GM19455 (cell line): ENCODE data around the gene ROR2.

ENCODE experiments used
- ATAC-seq: cut with Tn5 transposase; IDR thresholded peaks from one replicate; pipeline ENCODE4 v1.9.1; 2021; ENCODE audit not compliant: unreplicated experiment

Gene ROR2

DNA sequence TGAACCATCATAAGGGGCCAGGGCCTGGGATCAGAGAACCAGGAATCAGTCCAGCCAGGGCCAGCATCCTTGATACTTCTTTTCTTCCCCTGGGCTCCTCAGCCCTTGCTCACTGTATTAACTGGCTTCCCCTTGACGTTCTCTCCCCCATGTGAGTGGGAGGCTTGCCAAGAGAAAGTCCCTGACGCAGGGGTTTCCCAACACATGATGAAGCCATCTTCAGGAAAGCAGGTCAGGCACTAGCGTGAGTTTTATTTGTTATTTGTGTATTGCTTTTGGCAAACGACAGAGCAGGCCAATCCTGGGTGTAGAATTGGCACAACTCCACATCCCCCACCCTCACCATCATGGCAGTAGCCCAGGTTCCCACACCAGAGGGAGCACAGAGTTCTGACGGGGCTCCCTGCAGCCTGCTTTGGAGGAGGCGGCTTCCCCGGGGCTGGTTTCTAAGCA is 360.9 kb downstream of the ROR2 start:
- ATAC-seq, result no peak

DNA sequence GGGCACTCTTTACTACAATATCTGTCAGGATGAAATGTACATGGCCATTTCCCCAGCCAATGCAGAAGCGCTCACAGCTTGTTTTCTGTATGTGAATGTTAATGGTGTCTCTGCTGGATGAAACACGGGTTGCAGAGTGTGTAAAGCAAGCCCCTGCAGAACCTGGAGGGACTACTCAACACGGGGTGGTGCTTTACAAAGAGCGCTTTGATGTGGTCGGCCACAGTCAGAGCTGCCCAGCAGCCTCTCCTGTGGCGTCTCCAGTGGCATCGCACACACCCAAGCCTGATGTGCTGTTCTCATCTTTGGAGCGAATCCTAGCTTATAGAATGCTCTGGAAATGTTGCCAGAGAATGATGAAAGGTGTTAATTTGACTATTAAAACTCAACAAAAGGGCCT is 363.7 kb downstream of the ROR2 start:
- no peak for ATAC-seq

DNA sequence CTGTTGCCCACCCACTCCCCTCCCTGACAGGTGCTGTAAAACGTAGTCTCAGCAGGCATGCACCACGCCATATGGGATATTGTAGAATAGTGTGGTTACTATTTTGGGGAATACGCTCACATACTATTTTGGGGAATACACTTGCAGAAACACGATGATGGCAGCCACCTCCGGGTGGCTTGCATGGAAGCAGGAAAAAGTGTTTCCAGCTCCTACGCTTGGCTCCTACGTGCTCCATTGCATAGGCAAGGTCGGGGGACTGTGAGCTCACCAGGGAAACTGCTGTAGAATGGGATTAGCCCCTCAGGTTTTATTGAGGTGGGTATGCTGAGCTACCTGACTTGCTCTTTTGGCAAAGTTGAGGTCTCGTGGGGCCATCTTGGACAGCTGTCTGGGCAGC is 366.1 kb downstream of the ROR2 start:
- ATAC-seq, result no peak

DNA sequence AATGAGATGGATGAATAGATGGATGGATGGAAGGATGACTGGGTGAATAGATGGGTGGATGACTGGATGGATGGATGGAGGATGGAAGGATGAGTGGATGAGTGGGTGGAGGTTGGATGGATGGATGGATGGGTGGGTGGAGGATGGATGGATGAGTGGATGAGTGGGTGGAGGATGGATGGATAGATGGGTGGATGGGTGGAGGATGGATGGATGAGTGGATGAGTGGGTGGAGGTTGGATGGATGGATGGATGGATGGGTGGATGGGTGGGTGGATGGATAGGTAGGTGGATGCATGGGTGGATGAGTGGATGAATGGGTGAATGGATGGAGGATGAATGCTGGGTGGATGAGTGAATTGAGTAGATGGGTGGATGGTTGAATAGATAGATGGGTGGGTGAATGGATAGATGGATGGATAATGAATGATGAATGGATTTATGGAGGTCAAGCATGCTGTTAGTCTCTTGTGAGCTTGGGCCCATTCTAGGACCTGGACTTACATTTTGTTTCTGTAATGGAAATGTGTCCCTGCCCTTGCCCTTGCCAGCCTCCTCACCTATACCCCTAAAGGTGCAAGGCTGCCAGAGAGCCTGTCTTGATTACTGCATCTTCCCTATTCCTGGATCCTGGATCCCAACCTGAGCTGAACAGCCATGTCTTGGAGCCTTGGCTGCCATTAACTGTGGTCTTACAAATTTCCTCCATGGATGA is 366.7 kb downstream of the ROR2 start:
- no peak for ATAC-seq

DNA sequence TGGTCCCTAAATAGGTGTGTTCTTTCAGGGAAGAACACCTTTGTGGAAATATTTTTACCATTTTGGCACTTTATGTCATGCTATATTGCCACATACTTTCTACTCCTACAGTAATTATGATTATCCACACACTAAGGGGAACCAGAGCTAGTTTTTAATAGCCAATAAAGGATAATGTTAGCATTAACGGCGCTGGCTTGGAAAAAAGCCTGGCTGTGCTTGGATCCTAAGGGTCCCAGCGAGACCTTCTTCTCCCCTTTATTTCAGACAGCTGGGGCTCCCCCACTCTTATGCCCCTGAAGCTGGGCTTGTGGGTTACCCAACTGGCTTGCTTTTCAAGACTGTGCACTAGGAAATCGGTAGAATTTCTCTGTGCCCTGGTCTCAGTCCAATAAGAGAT is 367.8 kb downstream of the ROR2 start:
- no peak for ATAC-seq

DNA sequence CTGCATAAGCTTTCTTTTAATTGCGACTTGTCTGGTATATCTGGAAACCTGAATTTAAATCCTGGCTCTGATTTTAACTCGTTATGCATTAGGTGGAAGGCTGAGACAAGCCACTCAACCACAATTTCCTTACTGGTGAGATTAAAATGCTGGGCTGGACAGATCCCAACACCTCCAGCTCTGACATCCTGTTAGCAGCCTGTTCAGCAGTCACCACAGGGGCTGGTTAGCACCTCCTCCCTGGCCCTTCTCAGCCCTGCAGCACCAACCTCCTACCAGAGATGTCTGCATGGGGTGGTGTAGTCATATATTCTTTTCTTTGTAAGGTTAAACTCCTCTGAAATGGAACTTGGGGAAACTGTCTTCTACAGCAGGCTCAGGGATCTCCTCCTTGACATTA is 369.9 kb downstream of the ROR2 start:
- ATAC-seq, result no peak

DNA sequence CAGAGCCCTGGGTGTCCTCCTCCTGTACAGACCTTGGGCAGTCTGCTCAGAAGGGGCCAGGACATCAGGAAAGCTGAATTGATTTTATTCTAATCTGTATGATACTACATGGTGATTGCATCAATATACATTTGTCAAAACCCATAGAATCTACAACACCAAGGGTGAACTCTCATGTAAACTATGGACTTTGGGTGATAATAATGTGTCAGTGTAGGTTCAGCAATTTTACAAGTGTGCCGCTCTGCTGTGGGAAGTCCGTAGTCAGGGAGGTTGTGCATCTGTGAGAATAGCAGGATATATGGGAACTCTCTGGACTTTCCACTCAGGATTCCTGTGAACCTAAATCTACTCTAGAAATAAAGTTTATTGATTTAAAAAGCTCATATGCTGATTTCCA is 371.1 kb downstream of the ROR2 start:
- no peak for ATAC-seq

DNA sequence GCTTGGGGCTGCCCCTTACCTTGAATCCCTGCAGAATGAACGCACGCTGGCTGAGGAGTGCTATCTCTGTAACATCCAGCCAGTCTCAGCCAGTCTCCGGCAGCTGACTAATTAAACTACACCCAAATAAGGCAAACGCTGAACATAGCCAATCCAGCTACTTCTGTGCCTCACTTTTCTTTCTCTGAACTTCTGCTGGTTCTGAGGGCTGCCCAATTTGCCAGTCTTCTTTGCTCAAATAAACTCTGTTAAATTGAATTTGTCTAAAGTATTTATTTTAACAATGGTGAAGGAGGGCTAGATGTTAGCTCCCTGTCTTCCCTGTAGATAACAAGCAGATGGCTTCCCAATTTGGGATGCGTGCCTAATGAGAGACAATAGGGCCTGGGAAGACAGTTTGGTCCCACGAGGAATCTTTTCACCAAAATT is 372.4 kb downstream of the ROR2 start:
- ATAC-seq, result no peak

DNA sequence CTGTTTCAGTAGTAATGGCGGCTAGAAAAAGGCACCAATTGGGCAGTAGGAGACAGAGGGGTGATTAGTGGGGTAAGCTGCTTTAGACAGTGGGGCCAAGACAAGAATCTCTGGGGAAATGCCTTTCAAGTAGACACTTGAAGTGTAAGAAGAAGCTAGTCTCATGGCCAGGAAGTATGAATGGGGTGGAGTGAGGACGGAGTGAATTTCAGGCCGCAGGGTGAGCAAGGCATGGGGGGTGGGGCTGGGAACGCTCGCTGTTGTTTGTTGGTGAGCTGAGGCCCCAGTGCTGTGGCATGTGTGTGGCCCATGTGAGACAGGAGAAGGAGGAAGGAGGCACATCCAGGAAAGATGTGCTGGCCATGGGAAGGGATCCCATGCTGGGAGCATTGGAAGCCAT is 377.2 kb downstream of the ROR2 start:
- no peak for ATAC-seq

DNA sequence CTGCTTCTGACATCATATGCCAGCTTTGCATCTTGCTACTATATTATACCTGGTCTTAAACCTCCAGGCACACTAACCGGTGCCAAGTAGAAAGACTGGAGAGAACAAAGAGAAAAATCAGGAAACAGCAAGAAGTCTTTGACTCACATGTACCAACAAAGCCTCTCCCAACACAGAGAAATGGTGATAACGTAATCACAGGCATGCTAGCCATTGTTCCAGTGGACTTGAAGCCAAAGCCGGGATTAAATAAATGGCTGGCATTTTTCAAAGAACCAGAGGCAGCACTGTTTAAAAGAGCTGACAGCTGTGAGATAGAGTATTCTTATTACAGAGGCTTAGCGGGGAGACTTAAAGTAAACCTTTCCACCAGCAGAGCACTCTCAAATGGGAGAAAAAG is 378.0 kb downstream of the ROR2 start:
- ATAC-seq, result no peak

DNA sequence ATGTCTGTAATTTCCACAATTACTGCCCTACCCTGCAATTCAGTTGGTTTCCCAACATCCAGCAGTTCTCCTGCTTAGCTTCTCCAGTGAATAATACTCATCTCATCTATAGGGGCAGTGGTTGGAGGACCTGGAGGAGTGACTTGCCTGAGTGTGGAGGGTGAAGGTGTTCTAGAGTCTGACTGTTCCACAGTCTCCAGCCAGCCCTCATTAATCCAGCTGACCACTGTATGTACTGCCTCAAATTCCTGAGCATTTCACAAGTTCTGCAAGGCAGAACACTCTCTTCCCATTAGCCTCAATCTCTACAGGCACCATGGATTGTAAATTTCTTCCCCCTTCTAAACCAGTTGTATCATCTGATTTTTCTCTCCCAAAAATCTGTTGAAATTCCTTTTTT is 379.0 kb downstream of the ROR2 start:
- no peak for ATAC-seq

DNA sequence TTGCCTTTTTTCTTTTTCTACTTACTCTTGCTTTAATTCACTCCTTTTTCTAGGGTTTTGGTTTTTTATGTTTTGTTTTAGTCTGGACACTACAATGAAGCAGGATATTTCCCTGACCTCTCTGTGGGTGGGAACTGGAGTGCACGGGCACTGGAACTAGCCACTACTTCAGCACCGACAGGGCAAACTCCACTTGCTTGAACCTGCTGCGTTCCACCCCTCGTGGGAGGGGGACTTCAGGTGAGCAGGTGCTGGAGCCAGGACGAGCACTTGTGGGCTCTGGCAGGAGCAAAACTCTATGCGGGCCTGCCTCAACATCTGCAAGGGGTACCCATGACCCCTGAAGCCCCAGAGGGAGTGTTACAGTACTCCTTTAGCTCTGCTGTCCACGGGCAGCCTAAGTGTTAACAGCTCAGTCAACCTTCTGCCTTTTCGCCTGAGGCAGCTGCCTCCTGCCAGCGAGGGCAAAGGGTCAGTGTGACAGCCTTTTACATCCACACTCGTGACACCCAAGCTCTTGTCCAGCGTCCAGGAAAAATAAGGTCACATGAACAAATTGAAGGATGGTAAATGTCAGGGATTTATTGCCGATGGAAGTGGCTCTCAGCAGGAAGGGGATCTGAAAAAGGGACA is 382.3 kb downstream of the ROR2 start:
- no peak for ATAC-seq

DNA sequence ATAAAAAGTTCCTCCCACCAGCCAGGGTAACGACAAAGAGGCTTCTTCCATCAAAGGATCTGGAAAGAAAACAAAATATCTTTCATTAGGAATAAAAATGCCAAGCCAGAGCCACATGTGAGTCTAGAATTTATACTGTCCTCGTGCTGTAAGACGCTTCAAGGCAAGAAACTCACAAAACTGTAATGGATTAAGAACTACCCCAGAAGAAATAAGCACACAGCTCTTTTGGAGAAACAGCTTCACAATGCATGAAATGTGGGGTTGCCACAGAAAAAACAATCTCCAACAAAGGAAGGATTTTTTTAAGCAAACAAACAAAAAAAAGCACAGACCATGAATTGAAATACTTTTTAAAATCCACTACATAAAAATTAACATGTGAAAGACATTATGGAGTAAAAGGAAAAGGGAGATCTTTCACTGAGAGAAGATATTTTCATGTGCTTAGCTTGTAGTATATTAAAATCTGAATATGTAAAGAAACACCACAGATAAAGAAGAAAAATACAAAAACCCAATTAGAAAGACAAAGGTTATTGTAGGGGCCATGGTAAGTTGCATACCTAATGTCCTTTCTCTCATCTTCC is 385.9 kb downstream of the ROR2 start:
- ATAC-seq, result no peak

DNA sequence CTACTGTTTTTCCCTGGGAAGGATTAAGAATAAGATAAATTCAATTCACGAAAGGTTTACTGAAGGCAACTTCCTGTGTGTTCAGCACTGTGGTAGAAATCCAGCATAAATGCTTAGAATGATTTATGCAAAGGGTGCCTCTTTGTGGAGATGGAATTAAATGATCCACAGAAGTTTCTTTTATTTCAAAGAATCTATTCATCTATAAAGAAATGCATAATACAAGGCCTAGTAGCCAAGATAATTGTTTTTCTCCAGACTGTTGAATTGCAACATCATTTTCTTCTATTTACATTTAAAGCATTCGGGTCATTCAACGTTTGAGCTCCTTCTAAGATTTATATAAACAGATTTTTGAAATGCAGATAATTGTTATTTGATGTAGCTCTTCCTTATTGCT is 387.6 kb downstream of the ROR2 start:
- no peak for ATAC-seq

DNA sequence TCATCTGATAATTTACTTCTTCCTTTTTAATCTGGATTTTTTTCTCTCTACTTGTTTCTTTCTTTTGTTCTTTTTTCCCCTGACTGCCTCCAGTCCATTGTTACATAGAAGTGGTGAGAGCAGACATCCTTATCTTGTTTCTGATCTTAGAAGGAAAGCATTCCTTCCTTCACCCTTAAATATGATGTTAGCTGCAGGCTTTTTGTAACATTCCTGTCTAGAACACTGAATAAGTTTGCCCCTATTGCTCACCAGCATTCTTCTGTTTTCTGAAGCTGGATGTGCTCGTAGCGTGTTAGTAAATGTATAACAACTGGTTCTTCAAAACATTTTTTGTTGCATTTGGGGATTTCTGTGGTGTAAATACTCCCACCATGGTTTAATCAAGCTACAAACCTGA is 389.7 kb downstream of the ROR2 start:
- no peak for ATAC-seq

DNA sequence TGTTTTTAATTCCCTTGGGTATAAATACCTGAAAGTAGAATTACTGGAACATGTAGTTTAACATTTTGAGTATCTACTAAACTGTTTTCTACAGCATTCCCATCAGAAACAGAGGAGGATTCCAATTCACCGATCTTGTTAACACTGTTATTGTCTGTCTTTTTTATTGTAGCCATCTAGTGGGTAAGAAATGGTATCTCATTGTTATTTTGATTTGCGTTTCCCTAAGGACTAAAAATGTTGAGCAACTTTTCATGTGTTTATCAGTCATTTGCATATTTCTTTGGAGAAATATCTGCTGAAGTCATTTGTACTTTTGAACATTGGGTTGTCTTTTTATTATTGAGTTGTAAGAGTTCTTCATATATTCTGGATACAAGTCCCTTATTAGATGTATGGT is 391.1 kb downstream of the ROR2 start:
- no peak for ATAC-seq

DNA sequence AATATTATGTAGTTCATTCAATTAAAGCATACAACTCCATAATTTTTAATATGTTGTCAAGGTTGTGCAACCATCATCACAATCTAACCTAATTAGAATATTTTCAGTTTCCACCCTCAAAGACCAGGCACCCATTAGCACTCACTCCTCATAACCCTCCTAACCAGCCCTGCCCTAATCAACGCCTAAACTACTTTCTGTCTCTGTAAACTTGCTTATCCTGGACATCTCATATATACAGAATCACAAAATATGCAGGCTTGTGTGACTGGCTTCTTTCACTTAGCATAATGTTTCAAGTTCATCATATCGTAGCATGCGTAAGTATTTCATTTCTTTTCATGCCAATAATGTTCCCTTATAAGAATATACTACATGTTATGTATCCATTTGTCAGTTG is 391.6 kb downstream of the ROR2 start:
- no peak for ATAC-seq

DNA sequence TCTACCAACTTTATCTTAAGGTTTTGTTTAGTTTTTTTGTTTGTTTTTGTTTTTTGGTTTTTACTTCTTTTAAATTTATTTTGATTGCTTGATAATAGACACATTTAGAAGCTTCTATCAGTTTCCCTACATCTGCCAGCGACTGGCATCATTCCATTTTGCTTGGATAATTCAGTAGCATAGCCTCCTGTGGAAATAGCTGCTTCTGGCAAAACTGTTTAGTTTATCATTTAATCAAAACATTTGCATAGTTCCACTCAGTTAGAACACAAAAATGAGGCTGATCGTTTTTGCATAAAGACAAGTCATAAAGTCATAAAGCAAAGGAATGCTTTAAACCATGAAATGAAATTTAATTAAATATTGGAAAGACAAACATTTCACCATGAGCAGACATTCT is 392.7 kb downstream of the ROR2 start:
- no peak for ATAC-seq

DNA sequence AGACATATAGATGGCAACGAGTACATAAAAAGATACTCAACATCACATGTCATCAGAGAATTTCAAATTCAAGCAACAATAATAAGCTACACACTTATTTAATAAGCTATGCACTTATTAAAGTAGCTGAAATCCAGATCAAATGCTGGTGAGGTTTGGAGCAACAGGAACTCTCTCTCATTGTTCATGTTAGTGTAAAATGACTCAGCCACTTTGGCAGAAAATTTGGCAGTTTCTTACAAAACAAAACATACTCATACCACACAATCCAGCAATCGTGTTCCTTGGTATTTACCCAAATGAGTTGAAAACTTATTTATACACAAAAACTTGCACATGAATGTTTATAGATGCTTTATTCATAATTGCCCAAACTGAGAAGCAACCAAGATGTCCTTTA is 394.9 kb downstream of the ROR2 start:
- ATAC-seq, result no peak

DNA sequence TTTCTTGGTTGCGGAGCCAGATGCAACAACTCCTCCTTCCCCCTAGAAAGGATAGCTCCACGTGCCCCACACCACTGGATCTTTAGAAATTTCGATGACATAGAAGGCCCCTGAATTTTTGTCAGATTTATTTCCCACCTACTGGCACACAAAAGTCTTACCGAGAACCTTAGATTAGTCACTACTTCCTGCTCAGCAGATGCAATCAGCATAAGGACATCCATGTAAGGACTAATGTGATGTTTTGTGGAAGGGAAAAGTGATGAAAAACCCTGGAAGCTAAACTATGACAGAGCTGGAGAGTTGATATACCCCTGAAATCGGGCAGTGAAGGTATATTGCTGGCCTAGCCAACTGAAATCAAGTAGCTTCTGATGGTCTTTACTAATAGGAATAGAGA is 400.9 kb downstream of the ROR2 start:
- no peak for ATAC-seq

DNA sequence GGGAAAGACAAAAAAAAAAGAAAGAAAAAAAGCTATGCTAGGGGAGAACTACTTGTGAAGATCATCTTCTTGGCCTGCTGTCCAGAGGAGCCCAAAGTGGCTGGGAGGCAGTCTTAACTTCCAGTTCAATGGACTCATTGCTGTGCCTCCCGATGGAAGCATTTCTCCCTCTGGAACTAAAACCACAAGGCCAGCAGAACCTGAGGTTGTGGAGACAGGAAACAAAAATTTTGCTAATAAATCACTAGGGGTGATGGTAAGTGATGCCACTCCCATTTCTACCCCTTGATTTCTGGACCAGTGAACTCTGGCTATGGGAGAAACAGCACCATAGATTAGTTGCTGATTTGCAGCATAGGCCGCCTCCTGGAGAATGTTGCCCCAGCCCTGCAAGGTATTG is 402.9 kb downstream of the ROR2 start:
- no peak for ATAC-seq

DNA sequence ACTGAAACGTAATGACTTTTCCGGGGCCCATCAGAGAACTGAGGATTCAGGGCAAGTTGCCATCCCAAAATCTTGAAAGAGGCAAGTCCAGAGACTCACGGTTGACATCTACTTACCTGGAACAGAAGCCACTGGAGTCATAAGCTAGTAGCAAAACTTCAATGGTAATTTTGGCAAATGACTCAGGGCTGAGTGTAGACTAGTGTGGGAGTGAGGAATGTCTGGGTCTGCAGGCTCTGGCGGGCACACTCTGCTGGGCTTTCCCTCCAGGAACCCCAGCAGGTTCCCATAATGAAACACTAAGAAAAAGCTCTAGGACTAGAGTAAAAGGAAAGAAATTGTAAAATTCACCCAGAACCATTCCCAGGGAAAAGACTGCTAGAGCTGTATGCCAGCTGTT is 403.5 kb downstream of the ROR2 start:
- ATAC-seq, result no peak

DNA sequence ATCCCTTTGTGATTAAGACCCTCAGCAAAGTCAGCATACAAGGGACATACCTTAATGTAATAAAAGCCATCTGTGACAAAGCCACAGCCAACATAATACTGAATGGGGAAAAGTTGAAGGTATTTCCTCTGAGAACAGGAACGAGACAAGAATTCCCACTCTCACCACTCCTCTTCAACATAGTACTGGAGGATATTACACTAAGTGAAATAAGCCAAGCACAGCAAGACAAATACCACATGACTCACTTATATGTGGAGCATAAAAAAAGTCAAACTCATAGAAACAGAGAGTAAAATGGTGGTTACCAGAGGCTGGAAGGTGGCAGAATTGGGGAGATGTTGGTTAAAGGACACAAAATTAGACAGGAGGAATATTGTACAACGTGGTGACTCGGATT is 408.3 kb downstream of the ROR2 start:
- no peak for ATAC-seq
